Measurements from ENCODE around the gene HMCN2. TPM values are rescaled to one million over a fixed set of nuclear protein-coding genes. Genes with fewer than 3 reads are reported as not detected.

The HMCN2 gene
- total and polyA plus RNA-seq, 2 donors (not counting 3 experiments of a cell fraction or from before 2014, with no cell fraction given), result 0.04 to 0.24 TPM

GRCh38 chr9:130217838-130218237 lies 47.7 kb upstream of the HMCN2 start:
- CTCF ChIA-PET, result no interaction called here
- Histone ChIP-seq H3K36me3 (ENCODE audit: control insufficient read depth in 2 of 2, extremely low read depth in 1 of 2, insufficient read depth in 2 of 2, low read length in 2 of 2) (peaks cover 0 to 2% of the 10 kb centered on the region in 2 experiments), H3K4me1 (ENCODE audit: control insufficient read depth, extremely low read depth, insufficient read depth, low read length) (no peaks in the 10 kb centered on the region), H3K27me3 (ENCODE audit: control insufficient read depth in 2 of 2, insufficient read depth in 2 of 2, low read length in 2 of 2) (no peaks in the 10 kb centered on the region), H3K4me2 (ENCODE audit: insufficient read depth, low read length) (no peak overlapping the region), H3K9me3 (replicated peaks; ENCODE audit: control insufficient read depth, insufficient read depth, low read length) (no peaks in the 10 kb centered on the region), H3K79me2 (ENCODE audit: control insufficient read depth, insufficient read depth, low read length) (peaks cover 11% of the 10 kb centered on the region), H3K9ac (replicated peaks; ENCODE audit: extremely low read depth, insufficient read depth, low read length) (no peak overlapping the region), H3K27ac (ENCODE audit: insufficient read depth, low read depth, low read length) (no peak overlapping the region), H3K9me1 (replicated peaks; ENCODE audit: control insufficient read depth, extremely low read depth, insufficient read depth, low read length) (no peaks in the 10 kb centered on the region), H2AFZ (ENCODE audit: low read depth, low read length) (no peak overlapping the region), H4K20me1 (replicated peaks; ENCODE audit: control insufficient read depth, extremely low read depth, insufficient read depth, low read length) (no peaks in the 10 kb centered on the region), H3K4me3 (replicated peaks in 1 of 3; ENCODE audit: insufficient read depth in 1 of 3, low read depth in 1 of 3, low read length in 3 of 3) (no peak overlapping the region)
- intact Hi-C loops (cut with micrococcal nuclease) (no loop called here), dilution Hi-C loops (cut with MboI; ENCODE audit: extremely low pct_ligation_motif_present, low sequenced_read_pairs) (no loop called here)
- TF ChIP-seq JUN (IDR thresholded peaks at IDR 0.05; ENCODE audit: borderline replicate concordance, insufficient read depth, insufficient read length, low read depth) (no peak), EZH2 (IDR thresholded peaks at IDR 0.05; ENCODE audit: borderline replicate concordance, low read depth, low read length, severe bottlenecking) (no peak), POLR2AphosphoS5 (IDR thresholded peaks at IDR 0.05; ENCODE audit: insufficient read depth, low read depth, low read length) (no peak), MAX (IDR thresholded peaks at IDR 0.05; ENCODE audit: insufficient read depth, insufficient read length) (no peak), FOS (IDR thresholded peaks at IDR 0.05; ENCODE audit: borderline replicate concordance, insufficient read depth, low read length) (no peak), MYC (IDR thresholded peaks at IDR 0.05; ENCODE audit: low read depth, low read length) (no peak), POLR2A (IDR thresholded peaks at IDR 0.05; ENCODE audit: low read depth, low read length) (no peak), GATA2 (IDR thresholded peaks at IDR 0.05; ENCODE audit: insufficient read depth, insufficient read length, low read depth, low read length) (no peak)
- no peak for FAIRE-seq
- POLR2A ChIA-PET, result no interaction called here
- BruUV-seq (replicated peaks), result no TSS peak
- no peak for DNase-seq (ENCODE audit: low read depth, low spot score)

- FAIRE-seq (no peak), DNase-seq (ENCODE audit: low read depth, low spot score) (no peak)
- Histone ChIP-seq H3K9me1 (replicated peaks; ENCODE audit: control insufficient read depth, extremely low read depth, insufficient read depth, low read length) (no peaks in the 10 kb centered on the region), H3K9ac (replicated peaks; ENCODE audit: extremely low read depth, insufficient read depth, low read length) (no peak overlapping the region), H2AFZ (ENCODE audit: low read depth, low read length) (no peak overlapping the region), H3K9me3 (replicated peaks; ENCODE audit: control insufficient read depth, insufficient read depth, low read length) (no peaks in the 10 kb centered on the region), H3K27ac (ENCODE audit: insufficient read depth, low read depth, low read length) (no peak overlapping the region), H3K4me1 (ENCODE audit: control insufficient read depth, extremely low read depth, insufficient read depth, low read length) (no peaks in the 10 kb centered on the region), H3K79me2 (ENCODE audit: control insufficient read depth, insufficient read depth, low read length) (peaks cover 11% of the 10 kb centered on the region), H3K4me2 (ENCODE audit: insufficient read depth, low read length) (no peak overlapping the region), H4K20me1 (replicated peaks; ENCODE audit: control insufficient read depth, extremely low read depth, insufficient read depth, low read length) (no peaks in the 10 kb centered on the region), H3K27me3 (ENCODE audit: control insufficient read depth in 2 of 2, insufficient read depth in 2 of 2, low read length in 2 of 2) (no peaks in the 10 kb centered on the region), H3K36me3 (ENCODE audit: control insufficient read depth in 2 of 2, extremely low read depth in 1 of 2, insufficient read depth in 2 of 2, low read length in 2 of 2) (peaks cover 0 to 2% of the 10 kb centered on the region in 2 experiments), H3K4me3 (replicated peaks in 1 of 3; ENCODE audit: insufficient read depth in 1 of 3, low read depth in 1 of 3, low read length in 3 of 3) (no peak overlapping the region)
- TF ChIP-seq JUN (IDR thresholded peaks at IDR 0.05; ENCODE audit: borderline replicate concordance, insufficient read depth, insufficient read length, low read depth) (no peak), MAX (IDR thresholded peaks at IDR 0.05; ENCODE audit: insufficient read depth, insufficient read length) (no peak), EZH2 (IDR thresholded peaks at IDR 0.05; ENCODE audit: borderline replicate concordance, low read depth, low read length, severe bottlenecking) (no peak), FOS (IDR thresholded peaks at IDR 0.05; ENCODE audit: borderline replicate concordance, insufficient read depth, low read length) (no peak)
- intact Hi-C loops (cut with micrococcal nuclease), result no loop called here
- dilution Hi-C loops (cut with MboI; ENCODE audit: extremely low pct_ligation_motif_present, low sequenced_read_pairs), result no loop called here
- ChIA-PET POLR2A (interaction anchor here (0.6 kb wide), 1 partner anchor 11 kb away, joined by 3 read pairs; no protein-coding TSS in a partner anchor), CTCF (interaction anchor here (2.6 kb wide), 1 partner anchor 16 kb away, joined by 7 read pairs; no protein-coding TSS in a partner anchor)
- no TSS peak for BruUV-seq (replicated peaks)
These were observed 45.9 kb upstream of the HMCN2 start for GRCh38 chr9:130219661-130220096.
